Activated T-cell treated with anti-CD3 and anti-CD28 coated beads, Interleukin-2, amount 50 U/mL, for 72 hours (primary cell): Measurements from ENCODE around the gene YTHDF1. TPM values are rescaled to one million over a fixed set of nuclear protein-coding genes. Genes with fewer than 3 reads are reported as not detected.

Experiments
- ATAC-seq, 2 donors: fragments of 150-1000 bp; cut with Tn5 transposase; replicated peaks in 1 of 2; 2 replicates each; pipeline ENCODE4 v1.10.0; 2021; ENCODE audit warnings: moderate library complexity in 2 of 2, mild to moderate bottlenecking in 1 of 2
- DNase-seq, 2 donors: peaks; one replicate each; pipeline ENCODE4 v3.0.0; 2021 to 2022; ENCODE audit warnings: mixed read lengths in 1 of 2
- H3K27ac Mint-ChIP-seq: one replicate; pipeline ENCODE4 v1.8.0; 2022; ENCODE audit warnings: mild to moderate bottlenecking, moderate library complexity, mixed read lengths
- H3K27me3 Mint-ChIP-seq: one replicate; pipeline ENCODE4 v1.8.0; 2022; ENCODE audit warnings: low read depth, mixed read lengths
- H3K36me3 Mint-ChIP-seq, 2 donors: one replicate each; pipeline ENCODE4 v1.8.0; 2022; ENCODE audit warnings: mixed read lengths in 2 of 2, mild to moderate bottlenecking in 1 of 2; ENCODE audit not compliant: insufficient read depth in 2 of 2
- H3K4me1 Mint-ChIP-seq: one replicate; pipeline ENCODE4 v1.8.0; 2022; ENCODE audit warnings: low read depth, mixed read lengths
- H3K4me3 Mint-ChIP-seq, 2 donors: one replicate each; pipeline ENCODE4 v1.8.0; 2022; ENCODE audit warnings: mild to moderate bottlenecking in 2 of 2, mixed read lengths in 2 of 2, moderate library complexity in 2 of 2
- H3K9me3 Mint-ChIP-seq, 2 donors: one replicate each; pipeline ENCODE4 v1.8.0; 2022; ENCODE audit warnings: mixed read lengths in 2 of 2
- total RNA-seq, 2 donors: library from RNA; stranded (reverse); gene quantifications; one replicate each; pipeline ENCODE4 v1.2.3, GENCODE V29; 2022

Gene YTHDF1
- total RNA-seq, 2 donors from 2014 or later: 39.1 to 43.2 TPM

DNA sequence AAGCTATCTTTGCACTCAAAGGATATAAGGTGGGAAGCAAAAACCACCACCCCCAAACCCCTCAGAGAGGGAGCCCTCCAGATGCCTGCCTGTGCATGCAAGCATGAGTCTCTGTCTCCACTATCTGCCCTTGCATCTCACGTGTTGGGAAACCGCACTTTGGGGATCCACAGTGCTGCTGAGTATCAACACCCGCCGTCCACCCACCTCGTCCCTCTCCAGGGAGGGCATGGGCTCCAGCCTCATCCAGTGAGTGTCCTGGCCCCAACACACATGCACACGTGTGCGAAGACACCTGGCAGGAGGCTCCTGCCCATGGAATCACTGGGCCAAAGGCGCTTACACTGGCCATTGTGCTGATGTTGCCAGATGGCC is 3.5 kb upstream of the YTHDF1 start:
- no peaks in the 10 kb centered on the region for H3K9me3 Mint-ChIP-seq
- H3K4me1 Mint-ChIP-seq: peaks cover 13% of the 10 kb centered on the region
- DNase-seq (no peak), ATAC-seq (no peak)
- no peak overlapping the region for H3K4me3 Mint-ChIP-seq
- H3K27me3 Mint-ChIP-seq: peaks cover 8% of the 10 kb centered on the region
- H3K36me3 Mint-ChIP-seq: peaks cover under 1 to 6% of the 10 kb centered on the region in 2 donors
- H3K27ac Mint-ChIP-seq: no peak overlapping the region

DNA sequence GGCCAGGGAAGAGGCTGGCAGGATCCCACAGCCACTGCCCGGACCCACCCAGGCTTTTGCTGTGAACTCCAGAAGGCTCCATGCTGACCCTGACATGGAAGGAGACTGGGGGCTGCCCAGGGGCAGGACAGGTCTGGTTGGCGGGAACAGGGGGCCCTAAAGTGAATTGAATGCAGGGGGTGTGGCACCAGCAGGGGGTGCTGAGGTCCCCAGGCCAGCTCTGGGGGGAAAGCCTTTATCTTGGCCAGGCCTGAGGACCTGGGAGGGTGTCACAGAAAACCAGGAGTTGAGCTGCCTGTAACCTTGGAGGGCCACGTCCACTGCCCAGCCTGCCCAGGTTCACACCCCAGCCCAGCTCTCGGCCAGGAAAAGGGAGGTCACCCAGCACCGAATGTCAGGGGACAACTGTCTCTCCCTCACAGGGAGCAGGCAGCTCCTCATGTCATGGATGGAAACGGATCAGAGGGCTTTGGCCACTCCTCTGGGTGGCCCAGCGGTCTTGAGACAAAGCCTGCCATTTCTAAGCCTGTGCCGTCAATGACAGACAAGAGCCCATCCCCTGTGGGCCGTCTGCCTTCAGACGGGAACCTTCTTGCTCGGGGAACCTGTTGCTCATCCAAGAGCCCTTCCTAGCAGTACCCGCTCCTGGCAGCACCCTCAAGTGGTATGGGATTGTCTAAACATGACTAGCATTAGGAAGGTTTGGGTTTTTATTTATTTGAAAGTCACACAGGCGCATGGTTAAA is 2.9 kb upstream of the YTHDF1 start:
- Mint-ChIP-seq H3K27ac (no peak overlapping the region), H3K4me3 (no peak overlapping the region), H3K27me3 (peaks cover 8% of the 10 kb centered on the region), H3K36me3 (peaks cover 6 to 11% of the 10 kb centered on the region in 2 donors), H3K4me1 (peaks cover 19% of the 10 kb centered on the region), H3K9me3 (no peaks in the 10 kb centered on the region)
- DNase-seq (no peak), ATAC-seq (no peak)

DNA sequence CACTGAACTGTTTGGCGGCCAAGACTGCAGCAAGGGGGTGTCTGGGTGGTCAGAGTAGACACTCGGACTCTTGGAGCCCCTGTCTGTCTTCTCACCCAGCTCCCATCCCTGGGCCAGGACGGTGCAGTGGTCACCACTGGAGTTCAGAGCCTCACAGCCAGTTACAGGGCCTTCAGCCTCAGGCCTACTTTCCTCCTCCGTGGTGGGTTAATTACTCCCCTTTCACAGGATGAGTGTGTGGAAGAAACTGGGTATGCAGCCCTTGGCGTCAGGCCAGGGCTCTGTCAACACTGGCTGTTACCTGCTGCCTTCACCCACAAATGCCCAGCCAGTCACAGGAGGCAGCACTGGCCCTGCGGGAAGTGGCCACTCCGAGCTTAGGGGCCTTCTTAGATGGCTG is 1.8 kb upstream of the YTHDF1 start:
- H3K27ac Mint-ChIP-seq: no peak overlapping the region
- ATAC-seq: no peak
- H3K4me3 Mint-ChIP-seq: no peak overlapping the region

DNA sequence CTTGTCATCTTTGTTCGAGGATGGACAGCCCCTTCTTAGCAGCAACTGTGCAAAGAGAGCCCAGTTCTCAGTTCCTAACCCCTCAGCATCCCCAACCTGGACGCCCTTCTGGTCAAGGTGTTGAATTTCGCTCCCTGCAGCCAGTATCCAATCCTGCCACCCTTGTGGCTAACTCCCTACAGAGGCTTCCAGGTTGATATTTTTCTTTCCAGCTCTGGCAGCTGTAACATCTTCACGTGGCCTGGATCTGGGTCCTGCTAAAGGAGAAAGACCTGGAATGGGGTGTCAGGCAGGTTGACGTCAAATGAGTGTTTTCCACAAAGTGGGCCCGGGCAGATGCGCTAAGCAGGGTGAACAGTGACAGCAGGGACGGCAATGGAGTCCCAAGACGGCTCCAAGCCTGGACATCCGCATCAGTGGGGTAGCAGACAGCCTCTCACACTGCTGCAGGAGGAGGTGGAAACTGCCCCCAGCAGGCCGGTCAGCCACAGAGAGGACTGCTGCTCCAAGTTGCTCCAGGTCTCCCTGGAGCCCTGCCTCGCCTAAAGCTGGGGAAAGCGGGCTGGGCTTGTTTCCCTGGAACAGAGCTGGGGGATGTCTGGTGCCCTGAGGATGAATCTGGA is 1.0 kb upstream of the YTHDF1 start:
- Mint-ChIP-seq H3K4me3 (peak overlapping the region; percentile 76 to 87), H3K36me3 (peaks cover 13 to 17% of the 10 kb centered on the region in 2 donors), H3K27me3 (peaks cover 8% of the 10 kb centered on the region), H3K9me3 (no peaks in the 10 kb centered on the region), H3K27ac (no peak overlapping the region), H3K4me1 (peaks cover 38% of the 10 kb centered on the region)
- ATAC-seq: no peak
- DNase-seq: no peak

More for the DNA sequence above, 1.8 kb upstream of the YTHDF1 start:
- H3K27me3 Mint-ChIP-seq: peaks cover 8% of the 10 kb centered on the region
- peaks cover 12 to 13% of the 10 kb centered on the region in 2 donors for H3K36me3 Mint-ChIP-seq
- DNase-seq: peak; percentile 22 to 32
- peaks cover 31% of the 10 kb centered on the region for H3K4me1 Mint-ChIP-seq
- H3K9me3 Mint-ChIP-seq: no peaks in the 10 kb centered on the region

DNA sequence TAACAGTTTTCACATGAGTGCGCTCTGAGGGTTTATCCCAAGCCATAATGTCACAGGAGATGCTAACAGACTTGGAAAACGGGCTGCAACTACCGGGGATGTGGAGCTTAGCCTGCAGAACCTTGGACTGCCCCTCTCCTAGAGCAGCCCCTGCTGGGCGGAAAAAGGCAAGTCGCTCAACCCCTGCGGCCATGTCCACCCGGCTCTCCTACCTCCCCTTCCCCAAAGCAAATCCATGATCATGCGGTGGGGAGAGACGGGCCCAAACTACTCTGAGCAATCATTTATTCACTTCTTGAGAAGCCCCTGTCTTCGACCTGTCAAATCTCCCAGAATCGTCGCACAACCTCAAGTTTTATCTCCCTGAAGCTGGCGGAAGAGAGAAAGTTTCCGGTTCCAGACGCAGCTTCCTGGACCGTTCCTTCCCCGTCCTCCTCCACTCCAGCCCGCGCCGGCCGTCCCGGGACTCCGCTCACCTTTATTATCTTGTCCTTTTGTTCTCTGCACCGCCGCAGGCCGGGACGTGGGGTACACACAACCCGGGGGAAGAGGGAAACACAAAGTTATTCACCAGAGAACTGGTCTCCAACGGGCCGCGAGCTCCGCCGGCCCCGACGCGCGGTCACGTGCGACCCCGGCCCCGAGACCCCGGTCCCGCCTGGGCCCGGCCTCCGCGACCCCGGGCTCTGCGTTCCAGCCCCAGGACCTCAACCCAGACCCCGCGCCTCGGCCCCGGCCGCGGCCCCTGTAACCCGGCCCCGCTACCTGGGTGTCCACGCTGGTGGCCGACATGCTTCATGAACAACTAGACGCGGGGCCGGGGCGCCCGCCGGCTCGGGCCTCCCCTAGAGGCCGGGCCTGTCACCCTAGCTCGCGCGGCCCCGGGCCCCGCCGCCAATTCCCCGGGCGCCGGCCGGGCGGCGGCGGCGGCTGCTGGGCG is 560 bp downstream of the YTHDF1 start:
- peaks cover 13 to 24% of the 10 kb centered on the region in 2 donors for H3K36me3 Mint-ChIP-seq
- H3K4me1 Mint-ChIP-seq: peaks cover 50% of the 10 kb centered on the region
- DNase-seq (peak; percentile 33 to 35), ATAC-seq (no peak)
- H3K4me3 Mint-ChIP-seq: peak overlapping the region; percentile 94 to 98
- no peaks in the 10 kb centered on the region for H3K9me3 Mint-ChIP-seq
- peaks cover 5% of the 10 kb centered on the region for H3K27me3 Mint-ChIP-seq
- H3K27ac Mint-ChIP-seq: peak overlapping the region; percentile 92

DNA sequence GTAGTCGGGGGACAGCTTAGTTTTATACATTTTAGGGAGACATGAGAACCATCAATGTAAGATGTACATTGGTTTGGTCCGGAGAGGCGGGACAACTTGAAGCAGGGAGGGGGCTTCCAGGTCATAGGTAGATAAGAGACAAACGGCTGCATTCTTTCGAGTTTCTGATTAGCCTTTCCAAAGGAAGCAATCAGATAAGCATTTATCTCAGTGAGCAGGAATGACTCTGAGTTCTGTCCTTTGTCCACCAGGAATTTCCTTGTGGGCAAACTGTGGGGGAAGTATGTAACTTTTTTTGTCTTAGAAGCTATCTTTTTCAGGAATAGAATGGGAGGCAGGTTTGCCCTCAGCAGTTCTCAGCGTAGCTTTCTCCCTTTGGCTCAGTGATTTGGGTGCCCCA is 1.4 kb downstream of the YTHDF1 start:
- no peaks in the 10 kb centered on the region for H3K9me3 Mint-ChIP-seq
- no peaks in the 10 kb centered on the region for H3K27me3 Mint-ChIP-seq
- H3K4me1 Mint-ChIP-seq: peaks cover 58% of the 10 kb centered on the region
- DNase-seq (no peak), ATAC-seq (no peak)
- H3K27ac Mint-ChIP-seq: peak overlapping the region; percentile 92
- H3K36me3 Mint-ChIP-seq: peaks cover 13 to 25% of the 10 kb centered on the region in 2 donors
- H3K4me3 Mint-ChIP-seq: peak overlapping the region; percentile 94 to 98

DNA sequence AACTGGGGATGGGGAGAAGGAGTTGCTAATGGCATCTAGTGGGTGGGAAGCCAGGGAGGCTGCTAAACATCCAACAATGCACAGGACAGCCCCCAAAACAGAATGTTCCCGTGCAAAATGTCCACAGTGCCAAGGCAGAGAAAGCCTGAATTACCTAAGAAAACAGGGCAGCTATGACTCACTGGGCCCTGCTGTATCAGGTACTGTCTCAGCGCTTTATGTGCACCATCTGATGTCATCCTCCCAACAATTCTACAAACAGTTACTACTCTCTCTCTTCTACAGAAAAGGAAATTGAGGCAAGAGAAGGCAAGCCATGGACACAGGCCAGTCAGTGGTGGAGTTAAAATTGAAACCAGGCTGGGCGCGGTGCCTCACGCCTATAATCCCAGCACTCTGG is 3.1 kb downstream of the YTHDF1 start:
- no peaks in the 10 kb centered on the region for H3K9me3 Mint-ChIP-seq
- H3K27ac Mint-ChIP-seq: no peak overlapping the region
- H3K27me3 Mint-ChIP-seq: no peaks in the 10 kb centered on the region
- H3K4me3 Mint-ChIP-seq: peak overlapping the region; percentile 20 to 98
- H3K4me1 Mint-ChIP-seq: peaks cover 61% of the 10 kb centered on the region
- DNase-seq (no peak), ATAC-seq (no peak)
- H3K36me3 Mint-ChIP-seq: peaks cover 13 to 34% of the 10 kb centered on the region in 2 donors

DNA sequence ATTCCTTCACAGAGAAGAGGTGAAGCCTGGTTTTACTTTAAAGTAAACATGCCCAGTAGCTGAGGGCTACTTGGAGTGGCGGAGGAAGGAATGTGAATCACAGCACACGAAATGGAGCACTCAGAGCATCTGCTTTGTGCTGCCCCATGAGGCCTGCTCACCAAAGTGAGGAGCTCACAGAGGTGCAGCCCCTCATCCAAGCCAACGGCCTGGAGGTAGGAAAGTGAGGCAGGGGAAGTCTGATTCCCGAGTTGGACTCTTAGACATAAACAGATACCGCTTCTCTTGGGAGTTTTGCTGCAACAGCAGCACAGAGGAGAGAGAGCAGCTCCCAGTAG is 3.6 kb downstream of the YTHDF1 start:
- no peak for ATAC-seq
- no peaks in the 10 kb centered on the region for H3K27me3 Mint-ChIP-seq
- H3K4me3 Mint-ChIP-seq: peak overlapping the region in 1 of 2 donors; percentile 13
- no peaks in the 10 kb centered on the region for H3K9me3 Mint-ChIP-seq
- peaks cover 61% of the 10 kb centered on the region for H3K4me1 Mint-ChIP-seq
- H3K27ac Mint-ChIP-seq: peak overlapping the region; percentile 91
- no peak for DNase-seq
- H3K36me3 Mint-ChIP-seq: peaks cover 13 to 36% of the 10 kb centered on the region in 2 donors

DNA sequence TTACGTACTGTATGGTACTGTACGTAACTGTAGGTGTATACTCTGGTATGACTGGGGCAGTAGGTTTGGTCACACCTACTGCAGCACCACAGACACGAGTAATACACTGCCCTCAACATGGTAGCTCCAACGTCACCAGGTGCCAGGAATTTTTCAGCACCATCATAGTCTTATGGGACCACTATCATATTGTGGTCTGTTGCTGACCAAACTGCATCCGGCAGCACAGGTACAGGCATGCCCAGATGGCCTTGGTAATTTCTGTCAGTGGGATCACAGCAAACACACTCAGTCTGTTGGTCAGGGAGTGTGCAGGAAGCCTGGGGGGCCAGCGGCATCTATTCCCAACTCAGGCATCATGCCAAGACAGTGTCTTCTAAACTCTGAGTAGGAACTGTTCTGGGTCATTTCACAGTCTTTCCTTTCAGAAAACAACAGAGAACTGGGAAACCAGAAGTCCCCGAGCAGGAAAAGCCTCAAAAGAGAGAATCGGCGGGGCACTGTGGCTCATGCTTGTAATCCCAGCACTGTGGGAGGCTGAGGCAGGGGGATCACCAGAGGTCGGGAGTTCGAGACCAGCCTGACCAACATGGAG is 5.8 kb downstream of the YTHDF1 start:
- Mint-ChIP-seq H3K4me3 (no peak overlapping the region), H3K27ac (peak overlapping the region; percentile 60), H3K27me3 (no peaks in the 10 kb centered on the region), H3K36me3 (peaks cover 12 to 41% of the 10 kb centered on the region in 2 donors), H3K4me1 (peaks cover 52% of the 10 kb centered on the region), H3K9me3 (no peaks in the 10 kb centered on the region)
- DNase-seq (no peak), ATAC-seq (no peak)

DNA sequence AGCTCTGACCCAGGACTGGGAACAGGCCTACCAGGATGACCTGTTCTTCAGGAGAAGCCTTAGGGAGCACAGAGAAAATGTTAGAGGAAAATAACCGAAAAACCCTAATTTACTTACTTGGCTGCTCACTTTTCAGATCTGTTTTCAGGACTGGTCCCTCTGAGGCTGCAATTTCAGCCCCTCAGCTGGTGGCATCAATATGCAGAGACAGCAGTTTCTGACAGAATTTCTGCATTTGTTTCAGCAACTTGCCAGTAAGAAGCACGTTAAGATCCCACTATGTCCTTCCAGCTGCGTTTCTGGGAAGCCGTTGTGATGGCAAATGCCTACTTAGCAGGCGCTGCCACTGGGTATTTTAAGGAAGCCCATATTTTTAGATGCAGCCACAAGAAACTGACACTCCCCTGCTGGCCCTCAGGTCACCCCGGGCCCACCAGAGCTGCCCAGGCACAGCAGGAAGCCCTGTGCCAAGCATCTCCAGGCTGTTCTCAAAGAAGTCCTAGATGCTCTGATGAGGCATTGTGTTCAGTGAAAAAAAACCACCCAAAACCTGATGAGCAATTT is 7.5 kb downstream of the YTHDF1 start:
- Mint-ChIP-seq H3K4me1 (peaks cover 37% of the 10 kb centered on the region), H3K4me3 (no peak overlapping the region), H3K9me3 (no peaks in the 10 kb centered on the region), H3K36me3 (peaks cover under 1 to 33% of the 10 kb centered on the region in 2 donors), H3K27me3 (no peaks in the 10 kb centered on the region), H3K27ac (peak overlapping the region; percentile 18)
- DNase-seq: no peak
- no peak for ATAC-seq

DNA sequence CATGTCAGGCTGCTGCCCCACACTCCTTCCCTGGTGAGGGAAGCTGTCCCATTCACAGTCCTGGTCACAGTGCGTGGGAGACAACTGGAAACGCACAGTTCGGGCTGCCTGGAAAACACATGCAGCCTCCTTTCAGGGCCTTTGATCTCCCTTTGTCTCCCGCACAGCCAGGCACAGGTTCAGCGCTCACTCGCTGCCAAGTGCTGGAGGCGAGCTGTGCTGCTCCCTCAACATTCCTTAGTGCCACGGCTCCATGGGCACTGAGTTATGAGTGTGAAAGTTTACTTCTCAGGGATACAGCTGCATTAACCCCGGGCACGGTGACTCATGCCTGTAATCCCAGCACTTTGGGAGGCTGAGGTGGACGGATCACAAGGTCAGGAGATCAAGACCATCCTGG is 9.1 kb downstream of the YTHDF1 start:
- no peak overlapping the region for H3K4me3 Mint-ChIP-seq
- H3K27me3 Mint-ChIP-seq: no peaks in the 10 kb centered on the region
- peaks cover 22% of the 10 kb centered on the region for H3K4me1 Mint-ChIP-seq
- ATAC-seq (no peak), DNase-seq (no peak)
- H3K36me3 Mint-ChIP-seq: peaks cover 0 to 27% of the 10 kb centered on the region in 2 donors
- H3K9me3 Mint-ChIP-seq: no peaks in the 10 kb centered on the region
- no peak overlapping the region for H3K27ac Mint-ChIP-seq

DNA sequence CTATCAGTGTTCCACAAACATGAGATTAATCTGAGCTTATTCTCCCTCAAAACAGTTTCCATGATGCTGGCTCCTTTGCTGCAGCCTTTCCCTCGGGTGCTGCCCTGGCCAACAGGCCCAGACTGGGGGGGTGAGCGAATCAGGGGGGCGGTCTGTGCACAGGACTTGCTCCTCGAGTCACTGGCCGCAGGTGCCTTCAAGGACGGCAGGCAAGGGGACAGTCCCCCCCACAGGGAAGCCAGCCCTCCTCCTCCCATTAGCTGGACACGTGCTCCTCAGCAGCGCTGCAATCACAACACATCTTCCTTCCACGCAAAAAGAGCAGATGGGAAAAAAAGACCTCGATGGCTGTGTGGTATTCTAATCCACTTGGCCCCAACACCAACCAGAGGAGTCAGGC is 10.0 kb downstream of the YTHDF1 start:
- Mint-ChIP-seq H3K9me3 (no peaks in the 10 kb centered on the region), H3K27me3 (no peaks in the 10 kb centered on the region), H3K4me1 (peaks cover 20% of the 10 kb centered on the region), H3K36me3 (peaks cover 0 to 30% of the 10 kb centered on the region in 2 donors), H3K27ac (peak overlapping the region; percentile 80), H3K4me3 (no peak overlapping the region)
- DNase-seq (no peak), ATAC-seq (no peak)
